ENCODE results near the gene VWA3A.

VWA3A gene

GRCh38 chr16:22204091-22204655, 111.8 kb downstream of the VWA3A start:
- DNase-seq (ENCODE audit: low spot score) = no peak

- no peak for DNase-seq (ENCODE audit: low spot score)
Observed at GRCh38 chr16:22205577-22206012, 113.3 kb downstream of the VWA3A start.

- DNase-seq (ENCODE audit: low spot score) = peak; percentile 98
Observed at GRCh38 chr16:22206013-22206841, 113.9 kb downstream of the VWA3A start, which contains the start of gene EEF2K. EEF2K (plus strand) TSS chr16:22206278; CDS start chr16:22225730, 19,452 bp downstream.

Data from LoVo (cell line).